H9 (cell line): ENCODE data around the gene PTER. TPM values are rescaled to one million over a fixed set of nuclear protein-coding genes. Genes with fewer than 3 reads are reported as not detected.

Experiments used
- DNase-seq: peaks from one replicate; pipeline ENCODE4 v3.0.0-alpha.2; 2017
- H2AFZ ChIP-seq: one replicate; pipeline ENCODE4 v1.6.1; 2013; ENCODE audit warnings: mild to moderate bottlenecking, low read length, control low read depth, moderate library complexity
- H2AK5ac ChIP-seq: 2 replicates; pipeline ENCODE4 v1.6.1; 2013; ENCODE audit warnings: low read length, control low read depth, mixed read lengths; ENCODE audit not compliant: insufficient read length
- H2BK120ac ChIP-seq: one replicate; pipeline ENCODE4 v1.6.1; 2013; ENCODE audit warnings: low read depth, mild to moderate bottlenecking, low read length, control low read depth, inconsistent platforms; ENCODE audit not compliant: poor library complexity, severe bottlenecking
- H2BK12ac ChIP-seq: 2 replicates; pipeline ENCODE4 v1.6.1; 2013; ENCODE audit warnings: low read length, control low read depth, mixed read lengths, low read depth; ENCODE audit not compliant: insufficient read length
- H2BK15ac ChIP-seq: 2 replicates; pipeline ENCODE4 v1.6.1; 2013; ENCODE audit warnings: low read depth, low read length, control low read depth
- H2BK20ac ChIP-seq: one replicate; pipeline ENCODE4 v1.6.1; 2013; ENCODE audit warnings: low read depth, mild to moderate bottlenecking, low read length, control low read depth, inconsistent platforms; ENCODE audit not compliant: poor library complexity, severe bottlenecking
- H2BK5ac ChIP-seq: 2 replicates; pipeline ENCODE4 v1.6.1; 2013; ENCODE audit warnings: low read length, control low read depth, mixed read lengths; ENCODE audit not compliant: insufficient read length
- H3K14ac ChIP-seq: 2 replicates; pipeline ENCODE4 v1.6.1; 2013; ENCODE audit warnings: low read length, control low read depth; ENCODE audit not compliant: insufficient read depth
- H3K18ac ChIP-seq: 2 replicates; pipeline ENCODE4 v1.6.1; 2013; ENCODE audit warnings: low read depth, mild to moderate bottlenecking, mixed read lengths, low read length, control low read depth; ENCODE audit not compliant: insufficient read length
- H3K23ac ChIP-seq: 2 replicates; pipeline ENCODE4 v1.6.1; 2013; ENCODE audit warnings: low read length, control low read depth, mixed read lengths, low read depth; ENCODE audit not compliant: insufficient read length
- H3K23me2 ChIP-seq: 2 replicates; pipeline ENCODE4 v1.6.1; 2013; ENCODE audit warnings: low read depth, mild to moderate bottlenecking, mixed read lengths, low read length, control low read depth; ENCODE audit not compliant: insufficient read length, poor library complexity, severe bottlenecking
- H3K27ac ChIP-seq: 2 replicates; pipeline ENCODE4 v1.5.1; 2013; ENCODE audit warnings: low read length, control low read depth, mixed read lengths, low read depth; ENCODE audit not compliant: insufficient read length
- H3K27me3 ChIP-seq: 2 replicates; pipeline ENCODE4 v1.6.1; 2013; ENCODE audit warnings: low read length, control low read depth, inconsistent platforms; ENCODE audit not compliant: insufficient read depth
- H3K4ac ChIP-seq: 2 replicates; pipeline ENCODE4 v1.6.1; 2013; ENCODE audit warnings: low read depth, mild to moderate bottlenecking, control low read depth, inconsistent platforms, low read length, moderate library complexity
- H3K4me1 ChIP-seq: 2 replicates; pipeline ENCODE4 v1.6.1; 2013; ENCODE audit warnings: low read length, control low read depth, inconsistent platforms; ENCODE audit not compliant: insufficient read depth
- H3K4me2 ChIP-seq: 2 replicates; pipeline ENCODE4 v1.6.1; 2013; ENCODE audit warnings: low read length, control low read depth, mixed read lengths; ENCODE audit not compliant: insufficient read length, insufficient read depth
- H3K56ac ChIP-seq: 2 replicates; pipeline ENCODE4 v1.6.1; 2013; ENCODE audit warnings: low read depth, mild to moderate bottlenecking, mixed read lengths, low read length, control low read depth; ENCODE audit not compliant: insufficient read length
- H3K79me1 ChIP-seq: 2 replicates; pipeline ENCODE4 v1.6.1; 2013; ENCODE audit warnings: low read depth, mild to moderate bottlenecking, moderate library complexity, low read length, control low read depth, inconsistent platforms; ENCODE audit not compliant: insufficient read depth, poor library complexity, severe bottlenecking
- H3K79me2 ChIP-seq: 2 replicates; pipeline ENCODE4 v1.6.1; 2013; ENCODE audit warnings: low read length, control low read depth, inconsistent platforms; ENCODE audit not compliant: insufficient read depth
- H3K9ac ChIP-seq: 2 replicates; pipeline ENCODE4 v1.6.1; 2013; ENCODE audit warnings: low read length, control low read depth, mixed read lengths; ENCODE audit not compliant: insufficient read length; ENCODE audit errors: extremely low read depth
- H3K9me3 ChIP-seq: one replicate; pipeline ENCODE4 v1.6.1; 2013; ENCODE audit warnings: low read depth, low read length, inconsistent platforms; ENCODE audit not compliant: control insufficient read depth
- H3T11ph ChIP-seq: one replicate; pipeline ENCODE4 v1.6.1; 2013; ENCODE audit warnings: mild to moderate bottlenecking, low read length, control low read depth, inconsistent platforms
- H4K20me1 ChIP-seq: one replicate; pipeline ENCODE4 v1.6.1; 2013; ENCODE audit not compliant: control insufficient read depth, insufficient read length, insufficient read depth
- H4K5ac ChIP-seq: 2 replicates; pipeline ENCODE4 v1.6.1; 2013; ENCODE audit warnings: low read depth, mild to moderate bottlenecking, mixed read lengths, low read length, control low read depth; ENCODE audit not compliant: insufficient read length
- H4K8ac ChIP-seq: replicated peaks from 2 replicates; pipeline ENCODE4 v1.6.1; 2013; ENCODE audit warnings: low read length, control low read depth, mixed read lengths, low read depth; ENCODE audit not compliant: insufficient read length
- H4K91ac ChIP-seq: 2 replicates; pipeline ENCODE4 v1.6.1; 2013; ENCODE audit warnings: low read depth, mild to moderate bottlenecking, moderate library complexity, mixed read lengths, low read length, control low read depth; ENCODE audit not compliant: insufficient read length
- H3K27ac Mint-ChIP-seq, 3 experiments: 2 replicates in 2 of 3; 3 replicates in 1 of 3; pipeline ENCODE4 v1.8.0; 2020 to 2021; ENCODE audit warnings: mixed read lengths in 3 of 3, mild to moderate bottlenecking in 1 of 3, moderate library complexity in 1 of 3
- H3K27me3 Mint-ChIP-seq: 2 replicates; pipeline ENCODE4 v1.8.0; 2021; ENCODE audit warnings: low read depth, mild to moderate bottlenecking, moderate library complexity, mixed read lengths
- H3K36me3 Mint-ChIP-seq, 3 experiments: 2 replicates in 2 of 3; 3 replicates in 1 of 3; pipeline ENCODE4 v1.8.0; 2020 to 2021; ENCODE audit warnings: low read depth in 3 of 3, mixed read lengths in 3 of 3; ENCODE audit not compliant: insufficient read depth in 1 of 3
- H3K4me1 Mint-ChIP-seq, 2 experiments: 2 replicates each; pipeline ENCODE4 v1.8.0; 2020; ENCODE audit warnings: mixed read lengths in 2 of 2
- H3K4me3 Mint-ChIP-seq, 2 experiments: 2 replicates in 1 of 2; 3 replicates in 1 of 2; pipeline ENCODE4 v1.8.0; 2020 to 2021; ENCODE audit warnings: mild to moderate bottlenecking in 2 of 2, mixed read lengths in 2 of 2, moderate library complexity in 1 of 2
- H3K9me3 Mint-ChIP-seq, 2 experiments: 2 replicates in 1 of 2; 3 replicates in 1 of 2; pipeline ENCODE4 v1.8.0; 2020; ENCODE audit warnings: mild to moderate bottlenecking in 2 of 2, mixed read lengths in 2 of 2, moderate library complexity in 1 of 2
- CTCF ChIP-seq: fragments of 200-600 bp; sonication (generic); conservative IDR thresholded peaks from 3 replicates; pipeline ENCODE4 v1.8.0; 2021; ENCODE audit warnings: antibody characterized with exemption, mild to moderate bottlenecking
- WGBS: extraction: QIAGEN DNeasy Blood & Tissue Kit; methylation state at CpG from one replicate; pipeline ENCODE4 v1.1.7; 2013; ENCODE audit warnings: missing lambda C conversion rate, low lambda C conversion rate, mixed read lengths; ENCODE audit not compliant: insufficient read length; ENCODE audit errors: extremely low coverage; 5-methylcytosine and 5-hydroxymethylcytosine counted together
- total RNA-seq: library from RNA; stranded (reverse); gene quantifications from 2 replicates; pipeline ENCODE4 v1.2.1, GENCODE V29; 2021

The PTER gene
- total RNA-seq, 1 experiment from 2014 or later: 10.1 TPM

- Histone ChIP-seq H3K79me2 (no peaks in the 10 kb centered on the region), H3K9me3 (no peaks in the 10 kb centered on the region), H3K23me2 (peaks cover 14% of the 10 kb centered on the region), H4K20me1 (no peaks in the 10 kb centered on the region), H2AFZ (no peak within 1 kb of the TSS), H3K14ac (no peak within 1 kb of the TSS; the same call in 1 of the 2 replicates), H4K8ac (no peak within 1 kb of the TSS), H3K9ac (no peak within 1 kb of the TSS), H3K27ac (no peak within 1 kb of the TSS), H4K5ac (no peak within 1 kb of the TSS), H4K91ac (no peak within 1 kb of the TSS), H2BK20ac (no peak within 1 kb of the TSS), H3K23ac (no peak within 1 kb of the TSS), H3K4ac (no peak within 1 kb of the TSS), H2BK5ac (no peak within 1 kb of the TSS), H3K4me1 (no peaks in the 10 kb centered on the region), H2AK5ac (no peak within 1 kb of the TSS), H2BK120ac (no peak within 1 kb of the TSS), H2BK15ac (no peak within 1 kb of the TSS), H2BK12ac (no peak within 1 kb of the TSS), H3K18ac (no peak within 1 kb of the TSS), H3K4me2 (peak within 1 kb of the TSS; percentile 82), H3K56ac (no peak within 1 kb of the TSS), H3K27me3 (peaks cover 21% of the 10 kb centered on the region; the same call in 1 of the 2 replicates), H3T11ph (no peak within 1 kb of the TSS), H3K79me1 (no peaks in the 10 kb centered on the region)
- no peaks in the 10 kb centered on the region; a peak in 1 of 7 replicates for H3K36me3 Mint-ChIP-seq
- H3K4me1 Mint-ChIP-seq: peaks cover 37 to 39% of the 10 kb centered on the region in 2 experiments
- WGBS: no CpG with 5 or more reads among the region's 68 CpGs
- peaks cover 0 to 2% of the 10 kb centered on the region in 2 experiments; a peak in 1 of 5 replicates for H3K9me3 Mint-ChIP-seq
- peak; percentile 51 for DNase-seq
- no peak for TF ChIP-seq CTCF
- H3K4me3 Mint-ChIP-seq: peak within 1 kb of the TSS; percentile 70 to 88
- no peak within 1 kb of the TSS for H3K27ac Mint-ChIP-seq
- H3K27me3 Mint-ChIP-seq: peaks cover 60% of the 10 kb centered on the region
Observed at GRCh38 chr10:16521311-16522016, 84.7 kb downstream of the PTER start, which contains the start of gene C1QL3. C1QL3 (minus strand) TSS chr10:16521879; CDS start chr10:16521065, 814 bp downstream.
